Epithelial cell of esophagus (primary cell): ENCODE data around the gene EPHA4.
A peak's percentile ranks its signal among the peaks of the same experiment; 100 is the strongest.

ENCODE experiments used
- DNase-seq: peaks from one replicate; pipeline ENCODE4 v3.0.0; 2010; ENCODE audit warnings: low read depth
- H3K4me3 ChIP-seq: 2 replicates; pipeline ENCODE4 v1.5.1; 2011; ENCODE audit warnings: mild to moderate bottlenecking, low read length, control low read depth
- TF ChIP-seq, protein P1 (sequence below): IDR thresholded peaks from 2 replicates; pipeline ENCODE4 v1.5.1; 2011; ENCODE audit warnings: low read depth, mild to moderate bottlenecking, low read length, control low read depth, inconsistent platforms; ENCODE audit not compliant: insufficient read depth; ENCODE audit errors: missing control alignments

The EPHA4 gene

DNA sequence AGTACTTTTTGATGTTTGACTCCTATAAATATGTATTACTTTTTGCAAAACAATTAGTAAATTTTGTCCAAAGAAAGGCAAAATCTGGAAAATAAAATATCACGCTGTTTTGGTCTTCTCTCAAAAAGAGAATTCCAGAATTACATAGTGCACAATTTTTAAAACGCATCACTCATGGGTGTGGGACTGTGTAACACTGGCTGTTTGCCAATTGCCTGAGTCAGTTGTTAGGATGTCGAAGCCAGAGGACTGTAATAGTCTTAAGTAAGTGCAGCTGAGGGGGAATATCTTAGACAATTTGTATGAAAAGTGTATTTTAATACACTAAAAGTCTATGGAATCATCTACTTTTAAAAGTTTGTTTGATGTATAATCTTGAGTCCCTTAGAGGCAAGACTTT lies 24.1 kb upstream of the EPHA4 start:
- TF ChIP-seq, protein P1, sequence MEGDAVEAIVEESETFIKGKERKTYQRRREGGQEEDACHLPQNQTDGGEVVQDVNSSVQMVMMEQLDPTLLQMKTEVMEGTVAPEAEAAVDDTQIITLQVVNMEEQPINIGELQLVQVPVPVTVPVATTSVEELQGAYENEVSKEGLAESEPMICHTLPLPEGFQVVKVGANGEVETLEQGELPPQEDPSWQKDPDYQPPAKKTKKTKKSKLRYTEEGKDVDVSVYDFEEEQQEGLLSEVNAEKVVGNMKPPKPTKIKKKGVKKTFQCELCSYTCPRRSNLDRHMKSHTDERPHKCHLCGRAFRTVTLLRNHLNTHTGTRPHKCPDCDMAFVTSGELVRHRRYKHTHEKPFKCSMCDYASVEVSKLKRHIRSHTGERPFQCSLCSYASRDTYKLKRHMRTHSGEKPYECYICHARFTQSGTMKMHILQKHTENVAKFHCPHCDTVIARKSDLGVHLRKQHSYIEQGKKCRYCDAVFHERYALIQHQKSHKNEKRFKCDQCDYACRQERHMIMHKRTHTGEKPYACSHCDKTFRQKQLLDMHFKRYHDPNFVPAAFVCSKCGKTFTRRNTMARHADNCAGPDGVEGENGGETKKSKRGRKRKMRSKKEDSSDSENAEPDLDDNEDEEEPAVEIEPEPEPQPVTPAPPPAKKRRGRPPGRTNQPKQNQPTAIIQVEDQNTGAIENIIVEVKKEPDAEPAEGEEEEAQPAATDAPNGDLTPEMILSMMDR: no peak
- H3K4me3 ChIP-seq: no peak overlapping the region
- peak; percentile 85 for DNase-seq

GRCh38 chr2:221590861-221591365 lies 18.8 kb upstream of the EPHA4 start:
- no peak overlapping the region for H3K4me3 ChIP-seq
- TF ChIP-seq, protein P1: no peak
- DNase-seq: no peak

DNA sequence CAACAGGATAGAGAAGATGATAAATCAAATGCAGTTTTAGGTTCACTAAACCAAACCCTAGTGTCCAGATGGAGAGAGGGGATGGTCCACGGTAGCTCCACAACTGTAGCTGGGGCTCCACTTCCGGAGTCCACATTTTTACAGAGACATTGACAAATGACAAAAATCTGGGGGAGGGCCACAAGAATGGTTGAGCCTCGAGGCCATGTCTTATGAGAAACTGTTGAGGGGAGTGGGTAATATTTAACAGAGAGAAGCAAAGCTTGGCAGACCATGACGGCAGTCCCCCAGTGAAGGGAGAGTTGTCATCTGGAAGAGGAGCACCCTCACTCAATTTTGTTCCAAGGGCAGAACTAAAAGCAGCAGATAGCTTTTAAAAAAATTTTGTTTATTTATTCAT lies 17.6 kb upstream of the EPHA4 start:
- TF ChIP-seq, protein P1: no peak
- no peak overlapping the region for H3K4me3 ChIP-seq
- DNase-seq: no peak

DNA sequence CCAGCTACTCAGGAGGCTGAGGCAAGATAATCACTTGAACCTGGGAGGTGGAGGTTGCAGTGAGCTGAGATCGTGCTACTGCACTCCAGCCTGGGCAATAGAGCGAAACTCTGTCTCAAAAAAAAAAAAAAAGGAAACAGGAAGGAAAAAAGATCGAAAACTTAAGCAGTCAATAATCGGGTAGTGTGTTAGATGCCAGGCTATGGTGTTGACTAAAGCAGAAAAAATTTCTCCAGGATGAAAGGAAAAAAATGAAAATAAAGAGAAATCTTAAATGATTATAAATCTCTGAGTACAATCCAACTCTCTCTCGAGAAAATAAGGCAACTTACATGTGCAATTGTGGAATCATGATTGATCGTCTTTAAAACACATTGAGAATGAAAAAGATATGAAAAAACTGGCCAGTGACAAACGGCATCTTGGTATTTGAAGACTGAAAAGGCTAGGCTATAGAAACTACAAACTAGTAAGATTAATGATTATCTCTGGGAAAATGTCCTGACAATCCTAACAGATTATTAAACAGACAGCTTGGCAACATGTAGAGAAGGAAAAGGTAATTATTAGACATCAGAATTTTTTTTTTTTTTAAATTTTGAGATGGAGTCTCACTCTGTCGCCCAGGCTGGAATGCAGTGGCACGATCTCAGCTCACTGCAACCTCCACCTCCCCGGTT lies 16.3 kb upstream of the EPHA4 start:
- no peak for DNase-seq
- H3K4me3 ChIP-seq: no peak overlapping the region
- TF ChIP-seq, protein P1: no peak

- no peak for DNase-seq
- H3K4me3 ChIP-seq: no peak overlapping the region
- TF ChIP-seq, protein P1: no peak
These were observed 9.9 kb upstream of the EPHA4 start for GRCh38 chr2:221581986-221582385.

DNA sequence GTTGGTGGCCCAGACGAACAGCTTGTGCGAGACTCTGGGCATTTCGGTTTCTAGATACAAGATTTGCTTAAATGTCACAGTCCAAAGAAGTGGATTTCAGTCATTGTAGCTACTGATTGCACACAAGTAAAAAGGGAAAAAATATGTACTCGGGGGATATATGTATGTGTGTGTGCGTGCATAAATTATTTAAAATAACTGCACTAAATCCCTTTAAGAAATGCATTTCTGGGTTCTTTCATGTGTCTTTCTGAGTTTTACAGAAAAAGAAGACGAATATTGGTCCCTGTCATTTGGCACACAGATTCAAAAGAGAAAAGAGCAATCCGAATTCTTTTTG lies 2.1 kb upstream of the EPHA4 start:
- TF ChIP-seq, protein P1: no peak
- peak overlapping the region; percentile 74 for H3K4me3 ChIP-seq
- DNase-seq: no peak
